ENCODE measurements around the gene PSMA5. TPM values are rescaled to one million over a fixed set of nuclear protein-coding genes. Genes with fewer than 3 reads are reported as not detected.

Gene PSMA5
- total RNA-seq (2013; cell fraction: nucleolus; rRNA removed): 44.7 and 51.5 TPM in 2 replicates
- total RNA-seq (2014; rRNA removed): 58.7 and 68.4 TPM in 2 replicates
- 89.3 and 96.9 TPM in 2 replicates for total RNA-seq (2014; rRNA removed; fragmentation: Illumina TruSeq; extraction: Trizol)
- 166 and 170 TPM in 2 replicates for total RNA-seq (2021)
- 70.3 TPM for polyA plus RNA-seq (2011; ENCODE audit: low read depth)
- 203 and 210 TPM in 2 replicates for polyA plus RNA-seq (2011; rRNA removed)
- polyA plus RNA-seq (2011; cell fraction: cytosol; rRNA removed): 138 and 147 TPM in 2 replicates
- polyA plus RNA-seq (2011; cell fraction: nucleus; rRNA removed): 80.0 and 90.5 TPM in 2 replicates
- 98.8 and 101 TPM in 2 replicates for polyA plus RNA-seq (2012)
- 146 and 154 TPM in 2 replicates for polyA plus RNA-seq (2014; fragmentation: Illumina TruSeq; extraction: Trizol)
- polyA plus RNA-seq (2014; fragmentation: Nextera tagmentation; extraction: Ambion mirVana): 100 to 1,000 TPM; 267 to 271 TPM
- polyA plus RNA-seq (2014; rRNA removed): 124 and 141 TPM in 2 replicates
- polyA plus RNA-seq (2016; fragmentation: Nextera tagmentation; extraction: Ambion mirVana): 100 to 1,000 TPM; 235 to 250 TPM
- 119 and 123 TPM in 2 replicates for polyA minus RNA-seq (2011; rRNA and poly(A)+ RNA removed)
- polyA minus RNA-seq (2011; cell fraction: cytosol; rRNA and poly(A)+ RNA removed): 49.6 and 52.4 TPM in 2 replicates
- polyA minus RNA-seq (2011; cell fraction: nucleus; rRNA and poly(A)+ RNA removed): 24.2 and 33.5 TPM in 2 replicates
- Bru-seq, nascent RNA: percentile 91 among the genes with signal in this experiment
- BruChase-seq, experiment 1, labeled RNA remaining after a 6-hour chase: percentile 94 among the genes with signal in this experiment
- percentile 93 among the genes with signal in this experiment for BruChase-seq, experiment 2, labeled RNA remaining after a 2-hour chase
- long read RNA-seq, experiment 1, transcript PSMA5-201 (9 exons, 3,729 nt): major isoform, 172 of 207 reads
- long read RNA-seq, experiment 1, partial matches to known transcripts: 8 of 207 reads
- long read RNA-seq, experiment 1, other reads (novel, unspliced or antisense): 27 of 207 reads
- long read RNA-seq, experiment 2, transcript PSMA5-201 (9 exons, 3,729 nt): major isoform, 1,193 of 1,372 reads
- long read RNA-seq, experiment 2, partial matches to known transcripts: 17 of 1,372 reads
- long read RNA-seq, experiment 2, other reads (novel, unspliced or antisense): 161 of 1,372 reads

- CTCF ChIA-PET: interaction anchor here (0.7 to 4.2 kb wide), 12 partner anchors 14 to 608 kb away, joined by 3 to 32 read pairs (median 3); partner anchors contain the start of genes CYB561D1 and STRIP1
- intact Hi-C loops (cut with micrococcal nuclease; ENCODE audit: unreplicated experiment) (loop anchor here (1.0 to 10.0 kb wide), 3 partner anchors 57 to 908 kb away; partner anchors contain the start of genes ATXN7L2 and RBM15), in situ Hi-C loops (cut with MboI) (no loop called here)
- Histone ChIP-seq H3K4me2 (ENCODE audit: control insufficient read depth, insufficient read depth) (peak within 1 kb of the TSS; percentile 96), H4K20me1 (ENCODE audit: control insufficient read depth, insufficient read depth) (no peaks in the 10 kb centered on the region), H3K9me3 (replicated peaks; ENCODE audit: control insufficient read depth, insufficient read depth, low read length) (no peaks in the 10 kb centered on the region), H3K4me1 (ENCODE audit: control insufficient read depth, insufficient read depth, low read length) (no peaks in the 10 kb centered on the region; the same call in 1 of the 2 replicates), H3K36me3 (ENCODE audit: control insufficient read depth in 2 of 2, insufficient read depth in 2 of 2, low read length in 1 of 2) (peaks cover 0 to 3% of the 10 kb centered on the region in 2 experiments; a peak in 1 of 4 replicates), H2AFZ (ENCODE audit: control insufficient read depth, low read depth, low read length) (peak within 1 kb of the TSS; percentile 91), H3K79me2 (ENCODE audit: control insufficient read depth, insufficient read depth, low read length) (peaks cover 49% of the 10 kb centered on the region), H3K4me3 (peak within 1 kb of the TSS; percentile 98), H3K9ac (ENCODE audit: control insufficient read depth, insufficient read depth, low read length) (peak within 1 kb of the TSS; percentile 86), H3K27ac (ENCODE audit: control insufficient read depth, insufficient read depth) (peak within 1 kb of the TSS; percentile 89), H3K27me3 (replicated peaks in 1 of 2; ENCODE audit: control insufficient read depth in 2 of 2, insufficient read depth in 2 of 2, low read length in 1 of 2) (no peaks in the 10 kb centered on the region)
- BruUV-seq (replicated peaks): TSS peak; percentile 84
- POLR2A ChIA-PET: interaction anchor here (0.6 to 1.9 kb wide), 9 partner anchors 14 to 350 kb away, joined by 3 to 13 read pairs (median 5); partner anchors contain the start of genes ATXN7L2, CYB561D1, GNAI3 and PSRC1
- ATAC-seq (peak; percentile 99), DNase-seq (ENCODE audit: low read depth, low spot score) (peak; percentile 99), FAIRE-seq (peak; percentile 99)
- SMC1A ChIA-PET (ENCODE audit: uncharacterized antibody, unreplicated experiment): interaction anchor here (0.6 to 2.3 kb wide), 10 partner anchors 12 to 106 kb away, joined by 3 to 8 read pairs (median 4); partner anchors contain the start of gene ATXN7L2
- 1% methylated on average over 50 of the region's 50 CpGs for WGBS (ENCODE audit: insufficient coverage, insufficient replicate concordance, low lambda C conversion rate, missing lambda C conversion rate)
- RAD21 ChIA-PET (ENCODE audit: unreplicated experiment): interaction anchor here (0.8 to 2.2 kb wide), 5 partner anchors 28 to 123 kb away, joined by 3 to 9 read pairs (median 5); partner anchors contain the start of gene SORT1
- no peak for TF ChIP-seq TCF7 (IDR thresholded peaks at IDR 0.05; ENCODE audit: borderline replicate concordance)
- peak; percentile 74 for TF ChIP-seq CEBPZ (IDR thresholded peaks at IDR 0.05; ENCODE audit: low read depth, low read length)
- TF ChIP-seq SREBF2 (IDR thresholded peaks at IDR 0.05; ENCODE audit: low read length): no peak
- no peak for TF ChIP-seq NFXL1 (IDR thresholded peaks at IDR 0.05; ENCODE audit: borderline replicate concordance)
- TF ChIP-seq HCFC1 (IDR thresholded peaks at IDR 0.05; ENCODE audit: low read length): peak; percentile 54
- no peak for TF ChIP-seq ZNF384 (IDR thresholded peaks at IDR 0.05; ENCODE audit: borderline replicate concordance, low read depth, low read length)
- TF ChIP-seq, protein P1, sequence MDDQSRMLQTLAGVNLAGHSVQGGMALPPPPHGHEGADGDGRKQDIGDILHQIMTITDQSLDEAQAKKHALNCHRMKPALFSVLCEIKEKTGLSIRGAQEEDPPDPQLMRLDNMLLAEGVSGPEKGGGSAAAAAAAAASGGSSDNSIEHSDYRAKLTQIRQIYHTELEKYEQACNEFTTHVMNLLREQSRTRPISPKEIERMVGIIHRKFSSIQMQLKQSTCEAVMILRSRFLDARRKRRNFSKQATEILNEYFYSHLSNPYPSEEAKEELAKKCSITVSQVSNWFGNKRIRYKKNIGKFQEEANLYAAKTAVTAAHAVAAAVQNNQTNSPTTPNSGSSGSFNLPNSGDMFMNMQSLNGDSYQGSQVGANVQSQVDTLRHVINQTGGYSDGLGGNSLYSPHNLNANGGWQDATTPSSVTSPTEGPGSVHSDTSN (IDR thresholded peaks at IDR 0.05; ENCODE audit: insufficient replicate concordance, low read depth, low read length): no peak
- no peak; the same call in 1 of the 2 replicates for TF ChIP-seq SMARCA5 (IDR thresholded peaks at IDR 0.05)
- TF ChIP-seq POU2F2 (IDR thresholded peaks at IDR 0.05; ENCODE audit: borderline replicate concordance, low read depth, low read length): no peak; the same call in 2 of the 3 replicates
- TF ChIP-seq SMC3 (IDR thresholded peaks at IDR 0.05; ENCODE audit: borderline replicate concordance, low read length): no peak
- TF ChIP-seq HDAC2 (IDR thresholded peaks at IDR 0.05): no peak
- TF ChIP-seq, protein P2, sequence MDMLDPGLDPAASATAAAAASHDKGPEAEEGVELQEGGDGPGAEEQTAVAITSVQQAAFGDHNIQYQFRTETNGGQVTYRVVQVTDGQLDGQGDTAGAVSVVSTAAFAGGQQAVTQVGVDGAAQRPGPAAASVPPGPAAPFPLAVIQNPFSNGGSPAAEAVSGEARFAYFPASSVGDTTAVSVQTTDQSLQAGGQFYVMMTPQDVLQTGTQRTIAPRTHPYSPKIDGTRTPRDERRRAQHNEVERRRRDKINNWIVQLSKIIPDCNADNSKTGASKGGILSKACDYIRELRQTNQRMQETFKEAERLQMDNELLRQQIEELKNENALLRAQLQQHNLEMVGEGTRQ (IDR thresholded peaks at IDR 0.05; ENCODE audit: borderline replicate concordance, low read depth, low read length): no peak; the same call in 1 of the 2 replicates
Measured at GRCh38 chr1:109426281-109427170, at the start of gene PSMA5. Gene PSMA5 (minus strand): TSS chr1:109426448. CDS start chr1:109426330, 118 bp downstream.
